MV-4-11 (cell line): ENCODE measurements around the gene OR51B5.
"Not testable (repeated sequence)": the region's sequence is repeated elsewhere in the genome, so short reads cannot be mapped to it uniquely, and the experiment has no call there.

Experiments
- DNase-seq: peaks from one replicate; lab custom pipeline; 2025; lab: John Stamatoyannopoulos, UW

The OR51B5 gene

GRCh38 chr11:5335170-5335569 lies 8.2 kb downstream of the OR51B5 start:
- DNase-seq: no peak

- no peak for DNase-seq
Observed at GRCh38 chr11:5324197-5324596, 19.1 kb downstream of the OR51B5 start, which contains the start of gene OR51B2. TSS of gene OR51B2 (minus strand) at chr11:5324297. CDS start at chr11:5324297, 0 bp downstream.

DNA sequence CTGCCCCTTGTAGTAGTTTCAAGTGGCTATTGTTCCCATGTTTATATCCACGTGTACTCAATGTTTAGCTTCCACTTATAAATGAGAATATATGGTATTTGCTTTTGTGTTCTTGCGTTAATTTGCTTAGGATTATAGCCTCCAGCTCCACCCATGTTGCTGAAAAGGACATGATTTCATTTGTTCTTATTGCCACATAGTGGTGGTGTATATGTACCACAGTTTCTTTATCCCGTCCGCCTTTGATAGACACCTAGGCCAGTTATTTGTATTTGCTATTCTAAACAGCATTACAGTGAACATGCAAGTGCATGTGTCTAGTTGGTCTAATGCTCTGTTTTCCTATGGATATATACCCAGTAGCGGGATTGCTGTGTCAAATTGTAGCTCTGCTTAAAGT lies 26.0 kb downstream of the OR51B5 start:
- no peak for DNase-seq

GRCh38 chr11:5313326-5314023 lies 29.8 kb downstream of the OR51B5 start:
- not testable (repeated sequence) for DNase-seq

DNA sequence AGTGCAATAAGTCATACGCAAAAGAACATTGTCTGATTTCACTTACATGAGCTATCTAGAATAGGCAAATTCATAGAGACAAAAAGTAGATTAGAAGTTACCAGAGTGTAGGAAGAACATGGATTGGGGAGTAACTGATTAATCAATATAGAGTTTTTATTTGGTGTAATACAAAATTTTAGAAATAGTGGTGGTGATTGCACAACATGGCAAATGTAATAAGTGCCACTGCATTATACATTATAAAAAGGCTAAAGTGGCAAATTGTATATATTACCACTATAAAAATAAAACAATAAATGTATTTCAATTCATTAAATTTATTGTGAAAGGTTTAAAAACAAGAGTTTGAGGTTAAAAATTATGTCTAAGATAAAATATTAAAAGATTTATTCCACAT lies 32.9 kb downstream of the OR51B5 start:
- no peak for DNase-seq

DNA sequence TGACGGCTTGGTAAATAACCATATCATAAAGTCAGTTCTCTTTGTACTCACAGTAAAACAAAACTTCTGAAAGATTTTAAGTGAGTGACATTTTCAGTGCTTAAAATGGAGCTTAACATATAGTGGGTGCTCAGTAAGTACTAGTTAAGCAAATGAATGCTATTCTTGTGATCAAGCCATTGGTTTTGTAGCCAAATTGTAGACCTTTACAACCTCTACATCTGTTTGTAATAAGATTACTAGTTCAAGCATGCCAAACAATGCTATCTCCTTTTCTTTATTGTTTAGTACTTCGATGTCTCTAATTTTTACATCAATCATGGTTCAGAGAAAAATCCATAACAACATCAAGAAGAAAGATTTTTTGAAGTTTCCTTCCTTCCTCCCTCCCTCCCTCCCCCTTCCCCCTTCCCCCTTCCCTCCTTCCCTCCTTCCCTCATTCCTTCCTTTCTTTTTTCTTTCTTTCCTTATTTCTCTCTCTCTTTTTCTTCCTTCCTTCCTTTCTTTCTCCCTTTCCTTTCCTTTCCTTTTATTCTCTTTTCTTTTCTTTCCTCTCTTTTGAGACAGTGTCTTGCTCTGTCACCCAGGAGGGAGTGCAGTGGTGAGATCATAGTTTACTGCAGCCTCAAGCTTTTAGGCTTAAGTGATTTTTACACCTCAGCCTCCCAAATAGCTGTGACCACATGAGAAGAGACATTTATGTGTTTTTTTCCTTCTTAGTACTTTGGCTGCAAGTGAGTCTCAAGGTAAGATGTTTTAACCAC lies 35.9 kb downstream of the OR51B5 start:
- DNase-seq: no peak

DNA sequence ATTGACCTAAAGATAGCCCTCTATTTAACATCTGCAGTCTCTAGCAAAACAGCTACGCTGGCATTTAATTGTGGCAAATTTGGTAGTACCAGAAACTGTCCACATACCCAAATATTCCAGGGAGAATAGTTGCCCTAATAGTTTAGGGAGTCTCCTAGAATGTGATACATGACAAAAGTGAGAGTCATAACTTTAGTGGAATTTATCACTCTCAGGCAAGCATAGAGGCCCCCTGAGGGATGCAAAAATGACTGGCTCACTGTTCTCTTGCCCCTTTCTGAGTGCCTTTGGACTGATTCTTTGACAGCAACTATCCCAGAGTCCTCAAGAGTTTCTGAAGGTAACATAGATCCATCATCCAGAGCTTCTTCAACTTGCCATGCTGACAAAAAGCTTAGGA lies 39.3 kb downstream of the OR51B5 start:
- no peak for DNase-seq

DNA sequence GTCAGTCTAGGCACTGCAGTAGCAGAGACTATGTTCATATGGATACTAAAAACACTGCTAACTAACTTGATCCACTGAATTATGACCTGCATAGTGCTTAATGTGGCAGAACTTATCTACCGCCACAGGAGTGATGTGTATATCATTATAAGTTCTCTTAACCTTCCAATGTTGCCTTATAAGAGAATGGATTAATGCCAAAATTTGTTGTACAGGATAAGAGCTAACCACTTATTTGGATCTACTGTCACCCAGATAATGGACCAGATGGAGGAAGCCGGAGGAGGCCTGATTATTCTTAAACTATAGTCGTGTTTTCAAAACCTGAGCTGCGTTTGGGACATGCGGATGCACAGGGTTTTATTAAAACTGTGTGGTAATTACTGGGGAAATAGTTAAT lies 39.7 kb downstream of the OR51B5 start:
- no peak for DNase-seq

- DNase-seq: no peak
Observed at GRCh38 chr11:5301846-5302245, 41.5 kb downstream of the OR51B5 start, which contains the start of gene OR51B4. TSS of gene OR51B4 (minus strand) at chr11:5301946. CDS start at chr11:5301946, 0 bp downstream.

DNA sequence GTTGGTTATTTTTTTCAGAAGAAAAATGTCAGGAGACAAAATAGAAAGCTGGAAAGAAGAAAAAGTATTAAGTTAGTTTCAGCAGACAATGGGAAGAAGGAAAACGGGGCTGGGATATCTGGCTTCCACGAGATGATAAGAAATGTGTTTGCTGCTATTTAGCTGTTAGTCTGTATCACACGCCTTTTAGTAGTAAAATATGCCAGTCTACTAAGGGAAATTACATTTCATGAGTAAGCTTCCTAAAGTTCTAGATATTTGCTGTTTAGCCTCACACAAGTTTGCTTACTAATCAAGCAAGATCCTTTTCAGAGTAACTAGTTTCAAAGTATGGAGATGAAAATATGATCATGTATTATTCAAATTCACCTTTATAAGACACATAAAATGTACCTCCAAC lies 43.1 kb downstream of the OR51B5 start:
- DNase-seq: no peak

DNA sequence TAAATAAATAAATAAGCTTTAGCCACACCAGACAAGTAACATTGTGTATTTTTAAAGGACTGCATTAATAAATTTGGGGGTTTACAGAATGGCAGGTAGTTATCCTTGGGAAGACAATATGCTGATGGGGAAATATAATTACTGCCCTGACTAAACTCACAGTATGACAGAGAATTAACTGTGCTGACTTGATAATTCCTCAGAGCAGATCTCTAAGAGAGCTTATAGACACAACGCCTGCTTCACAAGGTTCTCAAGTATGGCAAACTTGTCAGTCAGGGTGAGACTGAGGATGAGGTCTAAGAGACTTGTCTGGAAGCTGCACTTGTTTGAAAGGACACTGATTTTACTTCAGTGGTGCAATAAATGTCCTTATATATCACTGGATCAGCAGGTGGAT lies 44.9 kb downstream of the OR51B5 start:
- no peak for DNase-seq

- DNase-seq: no peak
Observed at GRCh38 chr11:5297721-5298323, 45.5 kb downstream of the OR51B5 start.

DNA sequence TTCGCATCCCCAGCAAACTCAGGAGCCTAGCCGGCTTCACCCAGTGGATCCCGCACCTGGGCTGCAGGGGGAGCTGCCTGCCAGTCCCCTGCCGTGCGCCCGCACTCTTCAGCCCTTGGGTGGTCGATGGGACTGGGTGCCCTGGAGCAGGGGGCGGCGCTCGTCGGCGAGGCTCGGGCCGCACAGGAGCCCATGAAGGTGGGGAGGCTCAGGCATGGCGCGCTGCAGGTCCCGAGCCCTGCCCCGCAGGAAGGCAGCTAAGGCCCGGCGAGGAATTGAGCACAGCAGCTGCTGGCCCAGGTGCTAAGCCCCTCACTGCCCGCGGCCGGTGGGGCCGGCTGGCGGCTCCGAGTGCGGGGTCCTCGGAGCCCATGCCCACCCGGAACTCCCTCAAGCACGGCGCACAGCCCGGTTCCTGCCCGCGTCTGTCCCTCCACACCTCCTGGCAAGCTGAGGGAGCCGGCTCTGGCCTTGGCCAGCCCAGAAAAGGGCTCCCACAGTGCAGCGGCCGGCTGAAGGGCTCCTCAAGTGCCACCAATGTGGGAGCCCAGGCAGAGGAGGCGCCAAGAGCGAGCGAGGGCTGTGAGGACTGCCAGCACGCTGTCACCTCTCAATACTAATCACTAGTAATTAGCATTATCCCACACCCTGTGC lies 48.9 kb downstream of the OR51B5 start:
- DNase-seq: not testable (repeated sequence)

GRCh38 chr11:5293028-5293427 lies 50.3 kb downstream of the OR51B5 start:
- no peak for DNase-seq
